Hepatocyte (in vitro differentiated cells): ENCODE results near the gene ITFG1.

Source experiments
- CTCF ChIP-seq: fragments of 200-600 bp; sonication (generic); IDR thresholded peaks from 2 replicates; pipeline ENCODE4 v1.5.1; 2016; ENCODE audit warnings: antibody characterized with exemption, mild to moderate bottlenecking; ENCODE audit not compliant: poor library complexity
- EZH2 ChIP-seq: fragments of 200-600 bp; sonication (generic); IDR thresholded peaks from 2 replicates; pipeline ENCODE4 v1.6.1; 2016; ENCODE audit warnings: antibody characterized with exemption, mild to moderate bottlenecking, borderline replicate concordance
- EZH2phosphoT487 ChIP-seq: fragments of 200-600 bp; sonication (generic); IDR thresholded peaks from one replicate; pipeline ENCODE4 v1.6.1; 2018; ENCODE audit warnings: antibody characterized with exemption, mild to moderate bottlenecking, low read depth, moderate library complexity; ENCODE audit not compliant: unreplicated experiment, severe bottlenecking

DNA sequence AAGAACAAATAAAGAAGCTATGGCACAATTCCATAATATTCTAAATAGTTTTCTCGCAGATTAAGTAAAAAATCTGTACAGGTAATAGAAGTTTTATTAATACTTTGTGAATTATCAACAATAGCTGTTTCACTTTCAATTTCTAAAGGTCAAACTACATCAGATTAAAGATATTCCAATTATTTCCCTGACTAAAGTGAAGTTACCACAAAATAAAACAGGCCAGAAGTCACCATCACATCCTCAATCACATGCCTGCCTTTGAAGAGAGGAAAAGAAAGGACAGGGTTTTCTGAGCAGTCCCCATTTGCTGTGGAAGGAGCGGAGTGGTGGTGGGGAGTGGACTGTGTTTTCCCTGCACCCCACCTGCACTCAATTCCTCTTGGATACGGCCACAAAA, 11.1 kb downstream of the ITFG1 start:
- TF ChIP-seq CTCF, result no peak
- TF ChIP-seq EZH2, result no peak
- no peak for TF ChIP-seq EZH2phosphoT487
